DOHH2 (cell line): Measurements from ENCODE around the gene ACTBL2.

ENCODE experiments used
- H3F3A ChIP-seq: fragments of 200-600 bp; sonication (generic), shearing (Covaris generic); 2 replicates; pipeline ENCODE4 v1.6.0; 2016; ENCODE audit warnings: antibody characterized with exemption, mild to moderate bottlenecking; ENCODE audit not compliant: control insufficient read depth, insufficient read depth
- H3K27ac ChIP-seq: fragments of 200-600 bp; sonication (generic); 2 replicates; pipeline ENCODE4 v1.5.1; 2014; ENCODE audit warnings: low read depth, mild to moderate bottlenecking, low read length, moderate library complexity
- H3K27me3 ChIP-seq: fragments of 200-600 bp; sonication (generic); 2 replicates; pipeline ENCODE4 v1.6.1; 2014; ENCODE audit warnings: mild to moderate bottlenecking, low read length, mixed read lengths; ENCODE audit not compliant: control insufficient read depth
- H3K36me3 ChIP-seq: fragments of 200-600 bp; sonication (generic); 2 replicates; pipeline ENCODE4 v1.6.1; 2014; ENCODE audit warnings: mild to moderate bottlenecking, low read length, moderate library complexity, mixed read lengths; ENCODE audit not compliant: control insufficient read depth
- H3K4me1 ChIP-seq: fragments of 200-600 bp; sonication (generic); 2 replicates; pipeline ENCODE4 v1.6.1; 2014; ENCODE audit warnings: mild to moderate bottlenecking, low read length, mixed read lengths; ENCODE audit not compliant: control insufficient read depth
- H3K4me2 ChIP-seq: fragments of 200-600 bp; sonication (generic); 2 replicates; pipeline ENCODE4 v1.6.0; 2014; ENCODE audit warnings: mild to moderate bottlenecking, low read length, moderate library complexity
- H3K4me3 ChIP-seq: fragments of 200-600 bp; sonication (generic); 2 replicates; pipeline ENCODE4 v1.5.1; 2014; ENCODE audit warnings: mild to moderate bottlenecking, low read length, mixed read lengths
- H3K79me2 ChIP-seq: fragments of 200-600 bp; sonication (generic); 2 replicates; pipeline ENCODE4 v1.6.1; 2014; ENCODE audit warnings: mild to moderate bottlenecking, low read length, mixed read lengths; ENCODE audit not compliant: control insufficient read depth
- H3K9me2 ChIP-seq: fragments of 200-600 bp; sonication (generic); replicated peaks from 2 replicates; pipeline ENCODE4 v1.6.1; 2014; ENCODE audit warnings: mild to moderate bottlenecking, low read length, mixed read lengths; ENCODE audit not compliant: control insufficient read depth
- H3K9me3 ChIP-seq: fragments of 200-600 bp; sonication (generic); 2 replicates; pipeline ENCODE4 v1.6.1; 2014; ENCODE audit warnings: antibody characterized with exemption, low read length, mixed read lengths; ENCODE audit not compliant: control insufficient read depth, insufficient read depth
- H4K20me1 ChIP-seq: fragments of 200-600 bp; sonication (generic); 2 replicates; pipeline ENCODE4 v1.6.0; 2014; ENCODE audit warnings: low read depth, mild to moderate bottlenecking, antibody characterized with exemption, low read length, moderate library complexity; ENCODE audit not compliant: control insufficient read depth, insufficient read depth
- EZH2phosphoT487 ChIP-seq: fragments of 200-600 bp; sonication (generic); IDR thresholded peaks from 2 replicates; pipeline ENCODE4 v1.6.1; 2017; ENCODE audit warnings: borderline replicate concordance, mild to moderate bottlenecking, antibody characterized with exemption, low read length, moderate library complexity, mixed read lengths
- TF ChIP-seq, protein P1 (sequence below): fragments of 200-600 bp; sonication (generic); IDR thresholded peaks from one replicate; pipeline ENCODE4 v1.5.1; 2014; ENCODE audit warnings: antibody characterized with exemption, mild to moderate bottlenecking, low read depth, low read length; ENCODE audit not compliant: poor library complexity, severe bottlenecking

The ACTBL2 gene

DNA sequence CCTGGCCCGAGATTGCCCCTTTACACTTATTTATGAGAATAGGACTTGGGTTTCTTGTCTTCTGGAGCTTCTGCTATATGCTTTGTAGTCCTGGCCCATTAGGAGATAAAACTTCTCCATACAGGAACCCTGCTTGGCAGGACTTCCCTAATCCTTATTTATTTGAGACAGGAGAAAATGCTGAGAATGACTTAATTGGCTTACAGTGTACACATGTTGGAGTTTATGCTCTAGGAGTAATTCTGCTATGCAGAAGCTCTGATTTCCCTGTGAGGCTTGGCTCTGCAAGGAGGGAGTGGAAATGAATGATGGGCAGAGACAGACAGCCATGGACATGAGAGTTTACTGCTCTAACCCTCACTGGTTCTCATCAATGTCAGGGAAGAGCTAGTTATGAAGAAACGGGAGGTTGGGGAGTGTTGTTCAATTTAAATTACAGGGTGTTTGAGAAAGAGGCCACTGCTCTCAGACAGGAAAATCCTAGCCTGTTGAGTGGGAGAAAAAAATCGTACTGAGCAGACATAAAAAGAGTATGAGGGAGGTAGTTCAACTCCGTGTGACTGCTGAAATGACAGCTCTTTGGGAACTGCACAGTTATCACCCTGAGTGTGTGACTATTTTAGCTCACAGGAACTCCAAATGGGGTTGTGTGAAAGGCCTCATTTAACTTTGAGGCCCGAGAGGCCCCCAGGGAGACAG lies 37.5 kb downstream of the ACTBL2 start:
- Histone ChIP-seq H3K4me3 (no peak overlapping the region), H3K27ac (no peak overlapping the region), H3K4me1 (no peaks in the 10 kb centered on the region), H3K36me3 (no peaks in the 10 kb centered on the region), H3K9me2 (no peaks in the 10 kb centered on the region), H3F3A (no peaks in the 10 kb centered on the region), H3K4me2 (no peak overlapping the region), H4K20me1 (no peaks in the 10 kb centered on the region), H3K79me2 (no peaks in the 10 kb centered on the region), H3K27me3 (peaks cover 4% of the 10 kb centered on the region), H3K9me3 (no peaks in the 10 kb centered on the region)
- TF ChIP-seq EZH2phosphoT487, result no peak
- TF ChIP-seq, protein P1, sequence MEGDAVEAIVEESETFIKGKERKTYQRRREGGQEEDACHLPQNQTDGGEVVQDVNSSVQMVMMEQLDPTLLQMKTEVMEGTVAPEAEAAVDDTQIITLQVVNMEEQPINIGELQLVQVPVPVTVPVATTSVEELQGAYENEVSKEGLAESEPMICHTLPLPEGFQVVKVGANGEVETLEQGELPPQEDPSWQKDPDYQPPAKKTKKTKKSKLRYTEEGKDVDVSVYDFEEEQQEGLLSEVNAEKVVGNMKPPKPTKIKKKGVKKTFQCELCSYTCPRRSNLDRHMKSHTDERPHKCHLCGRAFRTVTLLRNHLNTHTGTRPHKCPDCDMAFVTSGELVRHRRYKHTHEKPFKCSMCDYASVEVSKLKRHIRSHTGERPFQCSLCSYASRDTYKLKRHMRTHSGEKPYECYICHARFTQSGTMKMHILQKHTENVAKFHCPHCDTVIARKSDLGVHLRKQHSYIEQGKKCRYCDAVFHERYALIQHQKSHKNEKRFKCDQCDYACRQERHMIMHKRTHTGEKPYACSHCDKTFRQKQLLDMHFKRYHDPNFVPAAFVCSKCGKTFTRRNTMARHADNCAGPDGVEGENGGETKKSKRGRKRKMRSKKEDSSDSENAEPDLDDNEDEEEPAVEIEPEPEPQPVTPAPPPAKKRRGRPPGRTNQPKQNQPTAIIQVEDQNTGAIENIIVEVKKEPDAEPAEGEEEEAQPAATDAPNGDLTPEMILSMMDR, result no peak

DNA sequence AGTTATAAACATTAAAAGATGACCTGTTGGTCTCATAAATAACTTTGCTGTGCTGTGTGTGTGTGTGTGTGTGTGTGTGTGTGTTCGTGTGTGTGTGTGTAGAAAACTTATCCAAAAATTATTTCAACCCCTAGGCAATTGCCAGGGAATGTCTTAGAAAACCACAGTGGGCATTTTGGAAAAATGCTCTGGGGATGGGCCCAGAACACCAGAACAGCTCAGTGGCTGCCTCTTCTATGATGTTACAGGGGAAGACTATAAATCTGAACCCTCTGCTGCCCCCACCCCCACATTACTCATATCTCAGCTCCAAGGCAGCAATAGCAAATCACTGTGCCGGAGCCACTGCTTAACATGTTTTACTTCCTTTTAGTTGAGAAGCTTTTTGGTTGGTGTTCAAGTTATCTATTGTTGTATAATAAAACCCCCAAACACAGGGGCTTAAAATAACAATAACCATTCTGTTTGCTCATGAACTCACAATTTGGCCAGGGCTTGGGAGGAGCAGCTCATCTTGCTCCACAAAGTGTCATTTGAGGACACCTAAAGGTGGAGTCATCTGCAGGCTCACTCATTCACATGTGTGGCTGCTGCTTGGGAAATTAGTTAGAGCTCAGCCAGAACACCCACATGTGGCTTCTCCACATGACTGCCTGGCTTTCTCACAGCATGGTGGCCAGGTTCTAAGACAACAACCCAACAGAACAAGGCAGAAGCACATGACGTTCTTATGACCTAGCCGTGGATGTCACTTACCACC lies 40.4 kb downstream of the ACTBL2 start:
- TF ChIP-seq EZH2phosphoT487, result no peak
- TF ChIP-seq, protein P1, result no peak
- no peak overlapping the region for H3K4me2 ChIP-seq
- H3K27ac ChIP-seq, result no peak overlapping the region

DNA sequence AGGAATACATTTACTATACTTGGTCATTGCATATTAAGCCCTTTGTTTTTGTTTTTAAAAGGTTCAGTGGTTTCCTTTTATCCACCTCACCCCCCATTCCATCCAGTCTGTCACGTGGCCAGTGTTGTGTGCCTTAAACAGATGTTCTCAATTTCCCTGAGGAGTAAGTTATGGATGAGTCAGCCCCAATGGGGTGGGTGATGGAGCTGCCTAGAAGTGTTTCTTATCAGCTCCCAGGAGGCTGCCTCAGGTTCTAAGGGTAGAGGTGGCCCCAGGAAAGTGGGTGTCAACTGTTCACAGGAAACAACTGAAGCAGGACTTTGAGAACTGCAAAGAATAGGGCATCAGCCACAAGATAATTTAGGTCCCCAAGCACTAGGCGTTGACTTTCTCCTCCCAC lies 41.1 kb downstream of the ACTBL2 start:
- Histone ChIP-seq H3K27ac (no peak overlapping the region), H3K4me2 (no peak overlapping the region), H3K79me2 (no peaks in the 10 kb centered on the region)

More for the DNA sequence above, 40.4 kb downstream of the ACTBL2 start:
- Histone ChIP-seq H3K27me3 (peaks cover 10% of the 10 kb centered on the region), H3F3A (no peaks in the 10 kb centered on the region), H3K36me3 (no peaks in the 10 kb centered on the region), H3K4me3 (no peak overlapping the region), H3K9me2 (no peaks in the 10 kb centered on the region), H4K20me1 (no peaks in the 10 kb centered on the region), H3K4me1 (no peaks in the 10 kb centered on the region), H3K79me2 (no peaks in the 10 kb centered on the region), H3K9me3 (no peaks in the 10 kb centered on the region)

More for the DNA sequence above, 41.1 kb downstream of the ACTBL2 start:
- Histone ChIP-seq H3F3A (no peaks in the 10 kb centered on the region), H3K9me3 (no peaks in the 10 kb centered on the region), H3K36me3 (no peaks in the 10 kb centered on the region), H3K27me3 (peaks cover 10% of the 10 kb centered on the region), H3K4me3 (no peak overlapping the region), H3K4me1 (no peaks in the 10 kb centered on the region), H4K20me1 (no peaks in the 10 kb centered on the region), H3K9me2 (no peaks in the 10 kb centered on the region)
- TF ChIP-seq, protein P1, result no peak
- TF ChIP-seq EZH2phosphoT487, result no peak
